ENCODE data around the gene TPCN1. TPM values are rescaled to one million over a fixed set of nuclear protein-coding genes. Genes with fewer than 3 reads are reported as not detected.

TPCN1 gene
- total RNA-seq, 1 donor from 2014 or later: 8.4 TPM

DNA sequence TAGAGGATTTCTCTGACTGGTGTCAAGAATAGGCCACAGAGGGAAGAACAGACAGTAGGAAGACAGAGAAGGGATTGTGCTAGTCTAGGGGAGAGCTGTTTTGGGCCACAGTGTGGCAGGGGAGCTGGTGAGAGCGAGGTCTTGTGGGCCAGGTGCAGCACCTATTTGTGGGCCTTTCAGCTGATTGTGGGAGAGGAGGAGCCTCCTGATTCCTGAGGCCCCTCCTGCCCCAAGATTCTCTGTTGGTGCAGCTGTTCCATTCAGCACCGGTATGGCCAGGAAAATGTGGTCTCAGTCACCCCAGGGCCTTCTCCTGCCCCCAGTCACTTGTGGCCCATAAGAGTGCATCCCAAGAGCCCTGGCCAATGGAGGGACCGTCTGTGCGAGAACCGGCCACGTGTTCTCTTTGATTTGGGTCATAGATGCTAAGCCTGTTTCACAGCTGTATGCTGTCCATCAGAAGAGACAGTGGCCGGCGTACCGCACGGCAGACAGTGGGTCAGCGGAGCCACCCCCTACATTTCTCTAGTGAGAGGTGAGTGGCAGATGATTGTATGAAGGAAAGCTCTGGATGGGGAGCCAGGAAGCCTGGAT lies 27.7 kb downstream of the TPCN1 start:
- Mint-ChIP-seq H3K9me3 (ENCODE audit: unreplicated experiment) (no peaks in the 10 kb centered on the region), H3K36me3 (ENCODE audit: low read depth, unreplicated experiment) (peaks cover 4% of the 10 kb centered on the region), H3K4me1 (ENCODE audit: unreplicated experiment) (peaks cover 20% of the 10 kb centered on the region), H3K27me3 (ENCODE audit: unreplicated experiment) (peaks cover 8% of the 10 kb centered on the region), H3K4me3 (ENCODE audit: unreplicated experiment) (no peak overlapping the region), H3K27ac (ENCODE audit: unreplicated experiment) (no peak overlapping the region)
- DNase-seq (ENCODE audit: low spot score): no peak
- TF ChIP-seq, protein P1, sequence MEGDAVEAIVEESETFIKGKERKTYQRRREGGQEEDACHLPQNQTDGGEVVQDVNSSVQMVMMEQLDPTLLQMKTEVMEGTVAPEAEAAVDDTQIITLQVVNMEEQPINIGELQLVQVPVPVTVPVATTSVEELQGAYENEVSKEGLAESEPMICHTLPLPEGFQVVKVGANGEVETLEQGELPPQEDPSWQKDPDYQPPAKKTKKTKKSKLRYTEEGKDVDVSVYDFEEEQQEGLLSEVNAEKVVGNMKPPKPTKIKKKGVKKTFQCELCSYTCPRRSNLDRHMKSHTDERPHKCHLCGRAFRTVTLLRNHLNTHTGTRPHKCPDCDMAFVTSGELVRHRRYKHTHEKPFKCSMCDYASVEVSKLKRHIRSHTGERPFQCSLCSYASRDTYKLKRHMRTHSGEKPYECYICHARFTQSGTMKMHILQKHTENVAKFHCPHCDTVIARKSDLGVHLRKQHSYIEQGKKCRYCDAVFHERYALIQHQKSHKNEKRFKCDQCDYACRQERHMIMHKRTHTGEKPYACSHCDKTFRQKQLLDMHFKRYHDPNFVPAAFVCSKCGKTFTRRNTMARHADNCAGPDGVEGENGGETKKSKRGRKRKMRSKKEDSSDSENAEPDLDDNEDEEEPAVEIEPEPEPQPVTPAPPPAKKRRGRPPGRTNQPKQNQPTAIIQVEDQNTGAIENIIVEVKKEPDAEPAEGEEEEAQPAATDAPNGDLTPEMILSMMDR (IDR thresholded peaks at IDR 0.05; ENCODE audit: unreplicated experiment): no peak

DNA sequence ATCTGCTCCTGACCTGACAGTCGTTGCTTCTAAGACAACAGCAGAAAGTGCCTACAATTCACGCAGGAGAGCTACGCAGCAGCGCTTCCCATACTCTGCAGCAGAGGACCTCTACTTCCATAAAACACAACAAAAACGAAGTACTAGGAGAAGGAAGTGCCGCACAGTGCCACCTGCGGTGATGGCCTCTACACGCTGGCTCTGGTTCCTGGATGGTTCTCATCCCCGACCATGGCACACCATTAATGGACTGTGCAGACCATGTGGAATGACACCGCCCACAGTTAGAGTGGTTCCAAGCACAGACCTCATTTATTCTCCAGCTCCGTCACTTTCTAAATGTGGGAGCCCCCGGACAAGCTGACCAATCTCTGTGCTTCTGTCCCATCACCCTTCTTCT lies 28.3 kb downstream of the TPCN1 start:
- Mint-ChIP-seq H3K4me3 (ENCODE audit: unreplicated experiment) (no peak overlapping the region), H3K4me1 (ENCODE audit: unreplicated experiment) (peaks cover 20% of the 10 kb centered on the region), H3K27ac (ENCODE audit: unreplicated experiment) (no peak overlapping the region), H3K27me3 (ENCODE audit: unreplicated experiment) (peaks cover 8% of the 10 kb centered on the region), H3K36me3 (ENCODE audit: low read depth, unreplicated experiment) (peaks cover 4% of the 10 kb centered on the region), H3K9me3 (ENCODE audit: unreplicated experiment) (no peaks in the 10 kb centered on the region)
- TF ChIP-seq, protein P1 (IDR thresholded peaks at IDR 0.05; ENCODE audit: unreplicated experiment): no peak
- DNase-seq (ENCODE audit: low spot score): no peak

DNA sequence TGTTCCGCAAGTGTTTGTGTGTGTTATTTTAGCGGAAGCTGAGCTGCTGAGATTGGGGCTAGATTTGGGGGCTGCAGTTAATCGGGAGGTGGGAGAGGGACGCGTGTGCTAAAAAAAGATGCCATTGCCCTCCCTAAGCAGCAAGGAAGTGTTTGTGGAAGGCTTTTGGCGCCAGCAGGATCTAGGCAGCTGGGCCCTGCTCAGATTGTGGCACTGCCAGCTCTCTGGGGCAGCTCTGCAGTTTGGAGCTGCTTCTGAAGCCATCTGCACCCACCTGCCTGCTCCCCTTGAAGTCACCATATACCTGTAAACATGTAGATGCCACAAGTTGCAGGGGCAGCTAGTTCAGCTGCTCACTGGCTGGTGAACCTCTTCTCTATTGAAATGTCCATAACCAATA lies 28.8 kb downstream of the TPCN1 start:
- Mint-ChIP-seq H3K27ac (ENCODE audit: unreplicated experiment) (no peak overlapping the region), H3K4me1 (ENCODE audit: unreplicated experiment) (peaks cover 16% of the 10 kb centered on the region), H3K4me3 (ENCODE audit: unreplicated experiment) (no peak overlapping the region), H3K27me3 (ENCODE audit: unreplicated experiment) (peaks cover 4% of the 10 kb centered on the region), H3K36me3 (ENCODE audit: low read depth, unreplicated experiment) (peaks cover 4% of the 10 kb centered on the region), H3K9me3 (ENCODE audit: unreplicated experiment) (no peaks in the 10 kb centered on the region)
- DNase-seq (ENCODE audit: low spot score): no peak
- TF ChIP-seq, protein P1 (IDR thresholded peaks at IDR 0.05; ENCODE audit: unreplicated experiment): no peak

DNA sequence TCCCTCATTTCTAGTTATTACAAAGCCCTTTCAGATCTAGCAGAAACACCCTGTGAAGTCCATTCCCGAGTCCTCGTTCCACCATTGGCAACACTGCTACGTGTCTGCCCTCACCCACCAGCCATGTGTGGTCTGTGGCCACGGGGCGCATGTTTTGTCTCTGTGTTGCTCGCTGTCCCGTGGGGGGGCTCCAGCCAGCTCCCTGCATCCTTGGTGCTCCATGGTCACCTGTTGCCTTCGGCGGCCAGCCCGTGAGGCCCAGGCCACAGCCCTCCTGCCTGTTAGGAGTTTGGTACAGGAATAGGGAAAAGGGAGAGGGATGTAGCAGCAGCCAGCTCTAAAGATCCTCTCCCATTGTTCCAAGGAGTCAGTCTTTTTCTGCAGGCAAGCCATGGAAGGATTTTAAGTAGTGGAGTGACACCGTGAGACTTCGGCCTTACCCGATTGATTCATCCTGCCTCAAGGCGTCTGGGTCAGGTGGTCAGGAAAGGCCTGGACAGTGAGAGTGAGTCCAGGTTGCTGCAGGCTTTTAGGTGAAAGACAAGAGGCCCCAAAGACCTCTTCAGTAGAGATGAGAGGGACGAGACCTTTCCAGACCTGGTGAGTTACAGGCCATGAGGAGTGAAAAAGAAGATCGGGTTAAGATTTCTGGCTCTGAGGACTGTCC lies 30.3 kb downstream of the TPCN1 start:
- no peak overlapping the region for H3K4me3 Mint-ChIP-seq (ENCODE audit: unreplicated experiment)
- H3K4me1 Mint-ChIP-seq (ENCODE audit: unreplicated experiment): peaks cover 5% of the 10 kb centered on the region
- no peaks in the 10 kb centered on the region for H3K9me3 Mint-ChIP-seq (ENCODE audit: unreplicated experiment)
- H3K27me3 Mint-ChIP-seq (ENCODE audit: unreplicated experiment): peaks cover 4% of the 10 kb centered on the region
- no peak overlapping the region for H3K27ac Mint-ChIP-seq (ENCODE audit: unreplicated experiment)
- H3K36me3 Mint-ChIP-seq (ENCODE audit: low read depth, unreplicated experiment): peaks cover 4% of the 10 kb centered on the region
- no peak for DNase-seq (ENCODE audit: low spot score)
- TF ChIP-seq, protein P1 (IDR thresholded peaks at IDR 0.05; ENCODE audit: unreplicated experiment): no peak

DNA sequence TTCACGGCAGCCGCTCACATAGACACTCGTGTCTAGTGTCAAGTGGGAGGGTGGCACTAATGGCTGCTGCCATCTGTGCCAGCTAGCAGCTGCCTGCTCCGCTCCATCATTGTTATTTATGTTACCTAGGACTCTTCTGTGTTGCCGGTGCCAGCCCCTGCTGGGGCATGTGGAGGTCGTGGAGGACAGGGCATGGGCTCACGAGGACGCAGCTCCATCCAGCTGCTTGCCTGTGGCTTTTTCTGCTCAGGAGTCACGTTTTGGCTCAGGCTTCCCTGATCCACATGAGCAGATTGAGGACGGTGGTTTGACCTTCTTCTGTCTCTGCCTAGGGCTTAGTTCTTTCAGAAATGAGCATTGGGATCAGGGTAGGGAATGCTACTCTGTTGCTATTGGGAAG lies 31.2 kb downstream of the TPCN1 start:
- TF ChIP-seq, protein P1 (IDR thresholded peaks at IDR 0.05; ENCODE audit: unreplicated experiment): no peak
- Mint-ChIP-seq H3K27me3 (ENCODE audit: unreplicated experiment) (peaks cover 4% of the 10 kb centered on the region), H3K36me3 (ENCODE audit: low read depth, unreplicated experiment) (peaks cover 4% of the 10 kb centered on the region), H3K9me3 (ENCODE audit: unreplicated experiment) (no peaks in the 10 kb centered on the region), H3K4me1 (ENCODE audit: unreplicated experiment) (no peaks in the 10 kb centered on the region), H3K27ac (ENCODE audit: unreplicated experiment) (no peak overlapping the region), H3K4me3 (ENCODE audit: unreplicated experiment) (no peak overlapping the region)
- no peak for DNase-seq (ENCODE audit: low spot score)

Measured in endothelial cell (in vitro differentiated cells).